ENCODE measurements around the gene NQO2.
A peak's percentile ranks its signal among the peaks of the same experiment; 100 is the strongest.
"Not testable (repeated sequence)": the region's sequence is repeated elsewhere in the genome, so short reads cannot be mapped to it uniquely, and the experiment has no call there.

The NQO2 gene

GRCh38 chr6:3037638-3038365 is 38.1 kb downstream of the NQO2 start:
- no peak for DNase-seq (ENCODE audit: low spot score)

GRCh38 chr6:3039384-3039783 is 39.7 kb downstream of the NQO2 start:
- no peak for DNase-seq (ENCODE audit: low spot score)

- DNase-seq (ENCODE audit: low spot score), result no peak
Measured at GRCh38 chr6:3041147-3041546, 41.5 kb downstream of the NQO2 start.

GRCh38 chr6:3041606-3042005 is 41.9 kb downstream of the NQO2 start:
- no peak for DNase-seq (ENCODE audit: low spot score)

GRCh38 chr6:3045369-3045768 is 45.7 kb downstream of the NQO2 start:
- no peak for DNase-seq (ENCODE audit: low spot score)

GRCh38 chr6:3045777-3046176 is 46.1 kb downstream of the NQO2 start:
- no peak for DNase-seq (ENCODE audit: low spot score)

GRCh38 chr6:3046295-3046694 is 46.6 kb downstream of the NQO2 start:
- DNase-seq (ENCODE audit: low spot score), result no peak

- DNase-seq (ENCODE audit: low spot score), result not testable (repeated sequence)
Measured at GRCh38 chr6:3048009-3048408, 48.3 kb downstream of the NQO2 start.

GRCh38 chr6:3052481-3053230 is 53.0 kb downstream of the NQO2 start:
- DNase-seq (ENCODE audit: low spot score), result no peak

- no peak for DNase-seq (ENCODE audit: low spot score)
Measured at GRCh38 chr6:3053231-3053508, 53.5 kb downstream of the NQO2 start.

GRCh38 chr6:3054229-3055157 is 54.8 kb downstream of the NQO2 start:
- not testable (repeated sequence) for DNase-seq (ENCODE audit: low spot score)

- not testable (repeated sequence) for DNase-seq (ENCODE audit: low spot score)
Measured at GRCh38 chr6:3055158-3055499, 55.4 kb downstream of the NQO2 start.

GRCh38 chr6:3057063-3057770 is 57.5 kb downstream of the NQO2 start:
- no peak for DNase-seq (ENCODE audit: low spot score)

- DNase-seq (ENCODE audit: low spot score), result no peak
Measured at GRCh38 chr6:3058957-3059356, 59.3 kb downstream of the NQO2 start.

GRCh38 chr6:3060092-3060491 is 60.4 kb downstream of the NQO2 start:
- not testable (repeated sequence) for DNase-seq (ENCODE audit: low spot score)

- no peak for DNase-seq (ENCODE audit: low spot score)
Measured at GRCh38 chr6:3061501-3061941, 61.8 kb downstream of the NQO2 start.

- DNase-seq (ENCODE audit: low spot score), result not testable (repeated sequence)
Measured at GRCh38 chr6:3063340-3063732, 63.6 kb downstream of the NQO2 start.

GRCh38 chr6:3063733-3064700 is 64.3 kb downstream of the NQO2 start:
- DNase-seq (ENCODE audit: low spot score), result peak; percentile 85

- DNase-seq (ENCODE audit: low spot score), result peak; percentile 89
Measured at GRCh38 chr6:3068329-3069214, 68.9 kb downstream of the NQO2 start, which contains the start of gene RIPK1. Gene RIPK1, plus strand, starts transcription at chr6:3068494. Its CDS starts 8,330 bp downstream, at chr6:3076824.

Data from globus pallidus (tissue), 1 donor.